Measurements from ENCODE around the gene HEXB.

GRCh38 chr5:74636552-74636951 lies 48.5 kb upstream of the HEXB start:
- TF ChIP-seq POLR2AphosphoS5 (IDR thresholded peaks at IDR 0.05; ENCODE audit: borderline replicate concordance, low read depth, low read length) (no peak), EZH2 (IDR thresholded peaks at IDR 0.05) (no peak)
